ENCODE data around the gene TEX55. TPM values are rescaled to one million over a fixed set of nuclear protein-coding genes. Genes with fewer than 3 reads are reported as not detected.

The TEX55 gene
- total and polyA plus RNA-seq, 8 donors = not detected

DNA sequence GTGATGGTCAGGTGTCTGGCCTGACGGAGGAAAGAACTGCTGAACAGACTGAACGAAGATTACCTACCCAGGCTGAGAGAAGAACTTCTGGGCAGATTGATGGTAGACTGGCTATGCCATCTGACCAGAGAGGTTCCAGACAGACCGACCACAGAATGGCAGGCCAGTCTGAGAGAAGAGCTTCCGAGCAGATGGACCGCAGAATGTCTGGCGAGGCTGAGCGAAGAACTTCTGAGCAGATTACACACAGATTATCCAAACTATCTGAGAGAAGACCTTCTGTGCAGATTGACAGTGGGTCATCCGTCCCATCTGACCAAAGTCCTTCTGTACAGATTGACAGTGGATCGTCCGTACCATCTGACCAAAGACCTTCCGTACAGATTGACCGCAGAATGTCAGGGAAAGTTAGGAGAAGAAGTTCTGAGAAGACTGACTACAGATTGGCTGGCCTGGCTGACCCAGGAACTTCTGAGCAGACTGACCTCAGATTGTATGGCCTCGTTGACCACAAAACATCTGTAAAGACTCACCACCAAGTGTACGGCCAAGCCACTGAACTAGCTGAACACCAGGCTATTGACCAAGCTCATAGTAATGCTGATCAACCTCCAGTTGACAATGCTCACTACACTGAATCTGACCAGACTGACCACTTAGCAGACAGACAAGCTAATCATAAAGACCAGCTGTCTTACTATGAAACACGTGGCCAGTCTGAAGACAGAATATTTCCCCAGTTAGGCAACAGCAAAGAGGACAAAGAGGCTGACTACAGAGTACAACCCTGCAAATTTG lies 812 bp downstream of the TEX55 start:
- intact Hi-C loops (cut with DNase I; ENCODE audit: low total_unique reads) = no loop called here
- Histone ChIP-seq H3K36me3 (no peaks in the 10 kb centered on the region), H3K9me3 (no peaks in the 10 kb centered on the region), H3K4me1 (no peaks in the 10 kb centered on the region), H3K27me3 (no peaks in the 10 kb centered on the region), H3K27ac (no peak overlapping the region), H3K4me3 (no peak overlapping the region)
- DNase-seq = no peak
- TF ChIP-seq EP300 (IDR thresholded peaks at IDR 0.05) (no peak), POLR2A (IDR thresholded peaks at IDR 0.05) (no peak), POLR2AphosphoS5 (IDR thresholded peaks at IDR 0.05) (no peak)
- TF ChIP-seq, protein P1, sequence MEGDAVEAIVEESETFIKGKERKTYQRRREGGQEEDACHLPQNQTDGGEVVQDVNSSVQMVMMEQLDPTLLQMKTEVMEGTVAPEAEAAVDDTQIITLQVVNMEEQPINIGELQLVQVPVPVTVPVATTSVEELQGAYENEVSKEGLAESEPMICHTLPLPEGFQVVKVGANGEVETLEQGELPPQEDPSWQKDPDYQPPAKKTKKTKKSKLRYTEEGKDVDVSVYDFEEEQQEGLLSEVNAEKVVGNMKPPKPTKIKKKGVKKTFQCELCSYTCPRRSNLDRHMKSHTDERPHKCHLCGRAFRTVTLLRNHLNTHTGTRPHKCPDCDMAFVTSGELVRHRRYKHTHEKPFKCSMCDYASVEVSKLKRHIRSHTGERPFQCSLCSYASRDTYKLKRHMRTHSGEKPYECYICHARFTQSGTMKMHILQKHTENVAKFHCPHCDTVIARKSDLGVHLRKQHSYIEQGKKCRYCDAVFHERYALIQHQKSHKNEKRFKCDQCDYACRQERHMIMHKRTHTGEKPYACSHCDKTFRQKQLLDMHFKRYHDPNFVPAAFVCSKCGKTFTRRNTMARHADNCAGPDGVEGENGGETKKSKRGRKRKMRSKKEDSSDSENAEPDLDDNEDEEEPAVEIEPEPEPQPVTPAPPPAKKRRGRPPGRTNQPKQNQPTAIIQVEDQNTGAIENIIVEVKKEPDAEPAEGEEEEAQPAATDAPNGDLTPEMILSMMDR (IDR thresholded peaks at IDR 0.05) = no peak
- WGBS, 5 donors = 85 to 93% (median 90%) methylated on average over 14 to 15 of the region's 15 CpGs

DNA sequence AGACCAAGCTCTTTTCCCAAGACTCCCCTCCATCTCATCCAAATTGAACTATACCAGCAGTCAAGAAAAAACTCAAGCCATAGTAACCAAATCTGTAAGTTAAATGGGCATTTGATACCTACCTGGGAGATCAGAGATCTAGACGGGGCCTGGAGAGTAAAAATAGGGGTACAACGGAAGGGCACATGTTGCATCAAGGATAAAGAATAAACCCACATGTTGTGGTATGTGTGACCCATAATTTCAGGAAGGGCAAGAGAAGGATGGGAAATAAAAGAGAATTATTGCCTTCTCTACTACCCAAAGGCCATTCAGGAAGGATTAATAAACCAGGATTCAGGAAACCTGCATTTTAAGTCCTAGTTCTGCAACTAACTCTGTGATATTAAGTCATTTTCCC lies 1.5 kb downstream of the TEX55 start:
- H3K4me1 ChIP-seq = no peaks in the 10 kb centered on the region
- H3K4me3 ChIP-seq = no peak overlapping the region
- no peaks in the 10 kb centered on the region for H3K36me3 ChIP-seq
- DNase-seq = no peak
- H3K9me3 ChIP-seq = no peaks in the 10 kb centered on the region
- H3K27ac ChIP-seq = no peak overlapping the region
- 42 to 48% (median 44%) methylated on average over 2 of the region's 2 CpGs for WGBS, 5 donors
- H3K27me3 ChIP-seq = no peaks in the 10 kb centered on the region
- intact Hi-C loops (cut with DNase I; ENCODE audit: low total_unique reads) = no loop called here
- TF ChIP-seq EP300 (IDR thresholded peaks at IDR 0.05) = no peak
- TF ChIP-seq, protein P1 (IDR thresholded peaks at IDR 0.05) = no peak
- no peak for TF ChIP-seq POLR2A (IDR thresholded peaks at IDR 0.05)
- no peak for TF ChIP-seq POLR2AphosphoS5 (IDR thresholded peaks at IDR 0.05)

DNA sequence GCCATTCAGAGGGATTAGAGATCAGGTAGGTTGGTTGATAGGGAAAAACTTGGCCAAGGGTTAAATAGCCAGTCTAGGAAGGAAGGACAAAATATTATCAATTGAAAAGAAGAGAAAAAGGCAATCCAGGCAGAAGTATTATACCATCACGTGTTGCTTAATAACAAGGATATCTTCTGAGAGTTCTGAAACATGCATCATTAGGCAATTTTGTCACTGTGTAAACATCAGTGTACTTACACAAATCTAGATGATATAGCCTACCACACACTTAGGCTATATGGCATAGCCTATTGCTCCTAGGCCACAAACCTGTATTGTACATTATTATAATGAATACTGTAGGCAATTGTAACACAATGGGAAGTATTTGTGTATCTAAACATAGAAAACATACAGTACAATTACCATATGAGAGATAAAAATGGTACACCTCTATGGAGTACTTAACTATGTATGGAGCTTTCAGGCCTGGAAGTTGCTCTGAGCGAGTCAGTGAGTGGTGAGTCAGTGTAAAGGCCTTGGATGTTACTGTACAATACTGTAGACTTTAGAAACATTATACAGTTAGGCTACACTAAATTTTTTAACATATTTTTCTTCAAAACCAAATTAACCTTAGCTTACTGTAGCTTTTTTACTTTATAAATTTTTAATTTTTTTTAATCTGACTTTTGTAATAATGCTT lies 2.7 kb downstream of the TEX55 start:
- peaks cover 0 to 9% (median 6%) of the 10 kb centered on the region in 4 donors for H3K9me3 ChIP-seq
- DNase-seq = no peak
- H3K36me3 ChIP-seq = no peaks in the 10 kb centered on the region
- no peak overlapping the region for H3K4me3 ChIP-seq
- H3K4me1 ChIP-seq = no peaks in the 10 kb centered on the region
- intact Hi-C loops (cut with DNase I; ENCODE audit: low total_unique reads) = no loop called here
- no peak overlapping the region for H3K27ac ChIP-seq
- no peaks in the 10 kb centered on the region for H3K27me3 ChIP-seq
- TF ChIP-seq POLR2AphosphoS5 (IDR thresholded peaks at IDR 0.05) (no peak), POLR2A (IDR thresholded peaks at IDR 0.05) (no peak), EP300 (IDR thresholded peaks at IDR 0.05) (no peak)
- TF ChIP-seq, protein P1 (IDR thresholded peaks at IDR 0.05) = no peak
- WGBS, 5 donors = 75 to 94% (median 93%) methylated on average over 2 of the region's 2 CpGs

DNA sequence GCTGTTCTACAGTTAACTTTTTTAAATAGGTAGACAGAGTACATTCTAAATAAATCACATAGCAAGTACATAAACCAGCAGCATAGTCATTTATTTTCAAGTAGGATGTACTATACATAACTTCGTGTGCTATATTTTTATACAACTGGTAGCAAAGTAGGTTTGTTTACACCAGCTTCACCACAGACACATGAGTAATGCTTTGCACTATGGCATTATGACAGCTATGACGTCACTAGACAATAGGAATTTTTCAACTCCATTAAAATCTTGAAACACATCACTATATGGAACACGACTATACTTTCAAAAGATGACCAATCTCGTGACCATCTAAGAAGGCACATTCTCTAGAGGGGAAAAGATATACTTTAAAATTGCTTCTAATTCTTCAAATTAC lies 3.5 kb downstream of the TEX55 start:
- WGBS, 5 donors = 62 to 73% (median 63%) methylated on average over 4 of the region's 4 CpGs
- H3K4me1 ChIP-seq = no peaks in the 10 kb centered on the region
- intact Hi-C loops (cut with DNase I; ENCODE audit: low total_unique reads) = no loop called here
- no peaks in the 10 kb centered on the region for H3K36me3 ChIP-seq
- TF ChIP-seq POLR2A (IDR thresholded peaks at IDR 0.05) (no peak), EP300 (IDR thresholded peaks at IDR 0.05) (no peak), POLR2AphosphoS5 (IDR thresholded peaks at IDR 0.05) (no peak)
- TF ChIP-seq, protein P1 (IDR thresholded peaks at IDR 0.05) = no peak
- H3K27ac ChIP-seq = no peak overlapping the region
- no peak for DNase-seq
- H3K4me3 ChIP-seq = no peak overlapping the region
- H3K9me3 ChIP-seq = peaks cover 0 to 17% (median 14%) of the 10 kb centered on the region in 4 donors
- H3K27me3 ChIP-seq = no peaks in the 10 kb centered on the region
